HUES6 (cell line): ENCODE data around the gene CREB3.
A peak's percentile ranks its signal among the peaks of the same experiment; 100 is the strongest.

Experiments
- H3K27ac ChIP-seq: 2 replicates; pipeline ENCODE4 v1.7.0; 2013; ENCODE audit warnings: low read depth, mild to moderate bottlenecking, low read length, inconsistent platforms
- H3K27me3 ChIP-seq: 2 replicates; pipeline ENCODE4 v1.6.1; 2013; ENCODE audit warnings: low read length; ENCODE audit not compliant: control insufficient read depth, insufficient read depth
- H3K36me3 ChIP-seq: 2 replicates; pipeline ENCODE4 v1.6.1; 2013; ENCODE audit warnings: low read length; ENCODE audit not compliant: control insufficient read depth, insufficient read depth
- H3K4me1 ChIP-seq: 2 replicates; pipeline ENCODE4 v1.6.1; 2013; ENCODE audit warnings: low read length; ENCODE audit not compliant: control insufficient read depth, insufficient read depth
- H3K4me3 ChIP-seq: 2 replicates; pipeline ENCODE4 v1.5.1; 2013; ENCODE audit warnings: low read depth, low read length
- H3K9ac ChIP-seq: one replicate; pipeline ENCODE4 v1.6.1; 2013; ENCODE audit warnings: mild to moderate bottlenecking, low read length
- H3K9me3 ChIP-seq: 2 replicates; pipeline ENCODE4 v1.6.1; 2013; ENCODE audit warnings: low read depth, low read length; ENCODE audit not compliant: control insufficient read depth, insufficient read depth

Gene CREB3

DNA sequence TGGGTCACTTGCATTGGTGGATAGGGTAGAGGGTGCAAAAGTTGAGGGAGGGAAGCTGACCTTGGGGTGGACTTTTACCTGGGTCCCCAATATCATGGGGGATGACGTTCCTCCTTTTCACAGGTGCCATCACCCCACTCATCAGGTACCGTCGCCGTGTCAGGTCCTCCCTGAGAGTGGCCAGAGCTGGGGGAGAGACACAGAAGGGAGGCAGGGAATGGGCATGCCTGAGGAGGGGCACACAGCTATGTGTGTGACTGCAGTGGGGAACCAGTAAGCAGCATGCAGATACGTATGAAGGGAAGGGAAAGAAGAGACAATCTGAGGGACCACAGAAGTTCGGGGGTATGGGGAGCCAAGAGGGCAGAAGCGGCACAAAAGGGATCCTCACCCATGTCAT is 6.5 kb downstream of the CREB3 start:
- H3K27ac ChIP-seq: no peak overlapping the region
- H3K27me3 ChIP-seq: no peaks in the 10 kb centered on the region
- no peaks in the 10 kb centered on the region for H3K9me3 ChIP-seq
- H3K4me1 ChIP-seq: no peaks in the 10 kb centered on the region
- H3K9ac ChIP-seq: no peak overlapping the region
- peaks cover 95% of the 10 kb centered on the region for H3K36me3 ChIP-seq
- H3K4me3 ChIP-seq: no peak overlapping the region

DNA sequence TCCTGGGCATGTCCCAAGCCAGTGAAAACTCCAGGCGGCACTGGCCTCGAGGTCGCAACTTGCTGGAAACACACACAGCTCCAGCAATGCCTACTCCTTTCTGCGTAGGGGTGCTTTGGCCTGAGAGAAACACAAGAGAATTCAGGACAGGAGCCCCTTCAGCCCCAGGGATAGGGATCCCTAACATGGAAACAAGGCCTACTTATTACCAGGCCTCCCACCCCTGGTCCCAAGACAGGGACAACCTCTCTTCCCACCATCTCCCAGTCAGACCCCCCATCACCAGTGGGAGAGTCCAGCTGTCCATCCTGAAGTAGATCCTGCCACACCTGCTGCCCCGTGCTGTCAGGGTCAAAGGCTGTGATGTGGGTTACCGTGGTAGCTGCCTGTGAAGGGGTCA is 7.8 kb downstream of the CREB3 start:
- Histone ChIP-seq H3K27me3 (no peaks in the 10 kb centered on the region), H3K27ac (no peak overlapping the region), H3K9me3 (no peaks in the 10 kb centered on the region), H3K4me3 (no peak overlapping the region), H3K9ac (no peak overlapping the region), H3K36me3 (peaks cover 95% of the 10 kb centered on the region), H3K4me1 (no peaks in the 10 kb centered on the region)

DNA sequence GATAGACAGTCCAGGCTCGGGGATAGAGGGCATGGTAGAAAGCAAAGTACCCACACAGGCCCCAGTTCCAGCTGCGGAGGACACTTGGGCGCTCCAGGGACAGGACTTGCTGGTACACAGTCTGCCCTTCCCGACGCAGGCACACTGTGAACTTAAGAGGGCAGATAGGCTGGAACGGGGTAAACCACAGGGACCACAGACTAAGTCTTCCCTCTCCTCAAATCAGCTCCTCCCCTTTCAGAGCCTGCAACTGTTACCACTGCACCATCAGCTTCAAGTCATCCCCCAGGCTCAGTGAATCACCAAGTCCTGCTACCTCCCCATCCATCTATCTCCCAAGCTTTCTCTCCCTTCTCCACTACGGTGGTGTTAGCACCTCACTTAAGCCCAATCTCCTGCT is 9.3 kb downstream of the CREB3 start:
- Histone ChIP-seq H3K27ac (no peak overlapping the region), H3K4me1 (no peaks in the 10 kb centered on the region), H3K36me3 (peaks cover 84% of the 10 kb centered on the region), H3K9me3 (no peaks in the 10 kb centered on the region), H3K4me3 (no peak overlapping the region), H3K9ac (no peak overlapping the region), H3K27me3 (no peaks in the 10 kb centered on the region)

DNA sequence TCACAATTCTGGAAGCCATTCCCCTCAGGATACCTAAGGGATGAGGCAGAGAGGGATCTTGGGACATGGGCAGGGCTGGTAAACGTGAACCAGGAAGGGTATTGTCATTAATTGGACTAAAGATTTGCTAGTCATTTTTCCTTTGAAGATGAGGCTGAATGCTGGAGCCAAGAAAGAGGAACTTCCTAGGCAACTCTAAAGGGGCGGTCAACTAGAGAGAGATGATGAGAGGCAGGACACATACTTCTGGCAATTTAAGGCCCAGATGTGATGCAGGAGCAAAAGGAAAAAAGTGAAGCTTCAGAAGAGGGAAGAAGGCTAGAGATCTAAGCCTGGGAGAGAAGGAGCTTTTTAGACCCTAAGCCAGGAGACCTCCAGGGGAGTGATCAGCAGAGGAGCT is 11.0 kb downstream of the CREB3 start:
- no peak overlapping the region for H3K27ac ChIP-seq
- peaks cover 13% of the 10 kb centered on the region for H3K4me1 ChIP-seq
- H3K9me3 ChIP-seq: no peaks in the 10 kb centered on the region
- H3K27me3 ChIP-seq: no peaks in the 10 kb centered on the region
- no peak overlapping the region for H3K9ac ChIP-seq
- H3K36me3 ChIP-seq: peaks cover 67% of the 10 kb centered on the region
- H3K4me3 ChIP-seq: no peak overlapping the region

DNA sequence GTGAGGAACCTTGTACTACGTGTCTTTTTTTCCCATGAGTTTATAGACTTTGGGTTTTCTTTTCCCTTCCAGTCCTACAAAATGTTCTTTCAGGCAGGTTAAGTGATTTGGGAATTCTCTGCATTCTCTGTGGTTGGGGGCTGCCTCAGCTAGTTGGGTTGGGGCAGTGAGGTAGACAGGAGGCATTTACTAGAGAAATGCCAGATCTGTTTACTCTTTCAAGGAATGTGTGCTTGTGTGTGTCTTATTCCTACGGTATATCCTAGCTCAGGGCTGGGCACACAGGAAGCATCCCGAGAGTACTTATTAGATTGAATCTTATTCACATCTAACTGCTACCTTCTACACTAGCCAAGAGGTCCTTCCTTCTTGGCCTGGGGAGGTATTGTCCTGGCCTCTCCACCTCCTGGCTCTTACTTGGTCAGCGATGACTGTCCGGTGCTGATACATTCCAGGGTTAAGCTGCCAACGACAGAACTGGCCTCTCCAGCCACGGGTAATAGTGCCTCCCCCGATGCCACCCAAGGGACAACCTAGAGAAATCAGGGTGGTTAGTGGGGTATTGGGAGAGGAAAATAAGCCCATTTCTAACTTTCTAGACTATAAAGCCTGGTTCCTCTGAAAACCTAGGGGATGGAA is 11.5 kb downstream of the CREB3 start:
- Histone ChIP-seq H3K4me3 (no peak overlapping the region), H3K4me1 (peaks cover 13% of the 10 kb centered on the region), H3K27ac (no peak overlapping the region), H3K27me3 (no peaks in the 10 kb centered on the region), H3K36me3 (peaks cover 62% of the 10 kb centered on the region), H3K9ac (no peak overlapping the region), H3K9me3 (no peaks in the 10 kb centered on the region)

DNA sequence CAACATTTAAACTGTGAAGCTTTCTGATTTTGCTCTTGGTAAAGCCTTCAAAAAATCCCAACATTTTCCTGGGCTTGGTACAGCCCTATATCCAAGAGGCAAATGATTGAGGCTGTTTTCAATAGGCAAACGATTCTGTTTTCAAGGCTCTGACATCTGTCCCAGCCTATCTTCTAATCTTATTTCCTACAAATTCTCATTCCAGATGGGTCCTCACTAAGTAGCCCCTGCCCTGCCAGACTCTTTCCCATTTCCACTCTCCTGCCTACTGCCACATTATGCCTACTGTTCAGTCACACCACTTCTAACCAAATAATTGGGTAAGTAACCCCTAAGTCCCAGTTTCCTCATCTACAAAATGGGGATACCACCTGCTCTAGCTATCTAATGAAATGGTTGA is 13.1 kb downstream of the CREB3 start:
- 0 out of 2 replicates have a peak overlapping the region, but pooled peaks have one; percentile 25 for H3K4me3 ChIP-seq
- H3K9ac ChIP-seq: no peak overlapping the region
- H3K9me3 ChIP-seq: no peaks in the 10 kb centered on the region
- no peak overlapping the region for H3K27ac ChIP-seq
- H3K36me3 ChIP-seq: peaks cover 46% of the 10 kb centered on the region
- peaks cover 18% of the 10 kb centered on the region for H3K4me1 ChIP-seq
- H3K27me3 ChIP-seq: no peaks in the 10 kb centered on the region

DNA sequence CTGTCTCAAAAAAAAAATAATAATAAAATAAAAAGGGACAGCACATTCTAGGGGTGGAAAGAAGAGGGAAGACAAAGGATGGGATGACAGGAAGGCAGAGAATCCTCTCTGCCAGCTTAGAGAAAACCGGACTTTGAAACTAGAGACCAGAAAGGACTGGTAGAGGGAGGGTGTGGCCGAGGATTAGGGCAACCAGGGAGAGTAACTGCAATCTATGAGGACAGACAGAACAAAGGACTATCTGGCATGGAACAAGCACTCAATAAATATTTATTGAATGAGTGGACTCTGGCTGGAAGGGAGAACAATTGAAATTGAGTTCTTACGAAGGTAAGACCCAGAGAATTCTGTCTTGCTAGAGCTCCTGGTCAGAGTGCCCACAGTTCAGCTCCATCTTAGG is 14.1 kb downstream of the CREB3 start:
- Histone ChIP-seq H3K9me3 (no peaks in the 10 kb centered on the region), H3K27ac (no peak overlapping the region), H3K36me3 (peaks cover 48% of the 10 kb centered on the region), H3K4me3 (peak overlapping the region; percentile 80), H3K27me3 (no peaks in the 10 kb centered on the region), H3K4me1 (peaks cover 18% of the 10 kb centered on the region), H3K9ac (no peak overlapping the region)

DNA sequence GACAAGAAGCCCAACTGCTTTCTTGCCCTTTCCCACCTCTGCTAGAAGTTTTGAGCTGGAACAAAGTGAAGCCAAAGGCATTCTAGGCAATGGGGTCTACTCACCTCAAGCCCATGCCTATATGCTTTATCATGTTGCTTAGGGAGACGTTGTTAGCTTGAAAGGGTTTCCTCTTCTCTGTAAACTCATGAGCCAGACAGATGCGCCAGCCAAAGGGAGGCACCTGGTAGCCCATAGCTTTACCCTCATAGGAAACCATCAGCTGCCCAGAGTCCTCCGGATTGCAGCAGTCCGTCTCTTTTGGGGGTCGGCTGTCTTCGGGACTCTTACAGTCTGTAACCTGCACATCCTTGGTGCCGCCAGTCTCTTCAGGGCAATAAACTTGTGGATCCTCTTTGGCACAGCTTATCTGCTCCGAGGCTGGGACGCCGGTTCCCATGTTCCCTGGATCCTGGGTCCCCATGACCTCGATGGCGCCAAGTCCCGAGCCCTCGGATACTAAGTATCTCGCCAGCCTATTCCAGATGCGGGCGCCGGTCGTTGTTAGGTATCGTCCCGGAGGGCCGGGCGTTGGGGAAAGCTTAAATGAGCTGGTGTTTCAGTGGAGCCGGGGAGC is 15.9 kb downstream of the CREB3 start:
- H3K27ac ChIP-seq: peak overlapping the region; percentile 40; the same call in 1 of the 2 replicates
- H3K4me3 ChIP-seq: peak overlapping the region; percentile 80
- peaks cover 48% of the 10 kb centered on the region for H3K36me3 ChIP-seq
- H3K9me3 ChIP-seq: no peaks in the 10 kb centered on the region
- peaks cover 18% of the 10 kb centered on the region for H3K4me1 ChIP-seq
- peak overlapping the region; percentile 67 for H3K9ac ChIP-seq
- H3K27me3 ChIP-seq: no peaks in the 10 kb centered on the region

DNA sequence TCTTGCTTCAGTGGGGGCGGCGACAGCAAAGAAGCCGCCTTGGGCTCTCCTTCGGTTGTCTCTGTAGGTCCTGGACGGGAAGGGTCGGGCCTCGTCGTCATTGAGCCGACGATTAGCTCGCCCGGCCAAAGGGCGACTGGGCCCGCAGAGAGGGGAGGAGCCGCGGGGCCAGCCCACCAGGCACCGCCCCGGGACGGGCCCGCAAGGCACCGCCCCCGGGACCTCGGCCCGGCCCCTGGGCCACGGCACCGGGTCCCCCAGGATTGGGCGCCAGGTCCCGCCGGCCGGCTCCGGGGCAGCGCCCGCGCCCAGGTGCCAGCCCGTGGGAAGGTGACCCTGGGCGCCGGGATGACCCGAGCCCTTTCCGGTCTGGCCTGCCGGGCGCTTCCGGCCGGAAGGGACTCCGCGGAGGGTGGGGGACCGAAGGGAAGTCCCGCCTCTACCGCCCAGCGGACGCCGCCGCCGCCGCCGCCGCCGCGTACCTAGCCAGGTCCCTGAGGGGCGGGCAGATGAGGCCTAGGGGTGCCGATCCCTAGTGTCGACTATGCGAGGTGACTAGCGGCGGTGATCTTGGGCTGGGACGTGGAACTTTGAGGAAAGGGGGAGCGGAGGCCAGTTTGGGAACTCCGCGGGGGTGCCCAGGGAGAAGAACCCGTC is 16.5 kb downstream of the CREB3 start, which contains the start of the genes GBA2 and RGP1:
Gene GBA2 (minus strand): TSS at position 371 of the 657 bp plus-strand sequence. CDS start 524 bp downstream, outside the sequence.
Gene RGP1 (plus strand): TSS at position 430 of the 657 bp plus-strand sequence. CDS start 469 bp downstream, outside the sequence.
- peaks cover 48% of the 10 kb centered on the region for H3K36me3 ChIP-seq
- H3K27ac ChIP-seq: peak within 1 kb of the TSS; percentile 40; the same call in 1 of the 2 replicates
- H3K27me3 ChIP-seq: no peaks in the 10 kb centered on the region
- H3K4me3 ChIP-seq: peak within 1 kb of the TSS; percentile 80
- H3K9me3 ChIP-seq: no peaks in the 10 kb centered on the region
- H3K4me1 ChIP-seq: peaks cover 18% of the 10 kb centered on the region
- peak within 1 kb of the TSS; percentile 76 for H3K9ac ChIP-seq

DNA sequence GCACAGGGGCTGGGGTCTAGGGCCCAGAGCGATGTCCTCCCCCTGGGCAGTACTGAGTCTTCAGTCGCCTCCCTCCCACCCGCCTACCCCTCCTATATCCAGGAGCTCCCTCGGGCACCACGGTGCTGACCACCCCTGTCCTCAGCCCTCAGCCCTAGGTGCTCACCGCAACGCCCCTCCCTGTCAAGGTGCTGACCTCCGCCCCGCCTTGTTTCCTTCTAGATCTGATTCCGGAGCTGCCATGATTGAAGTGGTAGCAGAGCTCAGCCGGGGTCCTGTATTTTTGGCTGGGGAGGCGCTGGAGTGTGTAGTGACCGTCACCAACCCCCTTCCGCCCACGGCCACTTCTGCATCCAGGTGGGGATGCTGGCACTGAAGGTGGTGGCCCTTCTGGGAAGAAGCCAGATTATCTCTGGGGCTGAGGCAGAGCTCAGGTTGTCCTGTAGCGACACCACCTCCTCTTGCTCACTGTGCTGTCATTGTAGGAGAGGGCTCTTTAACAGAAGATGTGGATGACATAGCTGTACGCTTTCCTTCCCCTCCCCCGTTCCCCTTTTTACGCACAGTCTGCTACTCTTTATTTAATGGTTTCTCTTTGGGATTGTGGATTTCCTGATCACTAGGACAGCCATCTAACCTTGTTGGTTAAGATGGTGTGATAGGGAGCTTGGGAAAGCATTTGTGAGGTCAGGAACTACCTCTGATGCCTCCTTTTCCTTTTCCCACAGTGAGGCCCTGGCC is 17.2 kb downstream of the CREB3 start:
- H3K27me3 ChIP-seq: no peaks in the 10 kb centered on the region
- 0 out of 2 replicates have a peak overlapping the region, but pooled peaks have one; percentile 13 for H3K27ac ChIP-seq
- H3K9me3 ChIP-seq: no peaks in the 10 kb centered on the region
- peaks cover 44% of the 10 kb centered on the region for H3K36me3 ChIP-seq
- H3K4me3 ChIP-seq: peak overlapping the region; percentile 80
- peak overlapping the region; percentile 76 for H3K9ac ChIP-seq
- peaks cover 18% of the 10 kb centered on the region for H3K4me1 ChIP-seq
